Right forelimb (tissue), 1 donor: ENCODE results near the gene SDF4.

Experiments used
- DNase-seq: peaks from one replicate; pipeline ENCODE4 v3.0.0-alpha.2; 2018

Gene SDF4

DNA sequence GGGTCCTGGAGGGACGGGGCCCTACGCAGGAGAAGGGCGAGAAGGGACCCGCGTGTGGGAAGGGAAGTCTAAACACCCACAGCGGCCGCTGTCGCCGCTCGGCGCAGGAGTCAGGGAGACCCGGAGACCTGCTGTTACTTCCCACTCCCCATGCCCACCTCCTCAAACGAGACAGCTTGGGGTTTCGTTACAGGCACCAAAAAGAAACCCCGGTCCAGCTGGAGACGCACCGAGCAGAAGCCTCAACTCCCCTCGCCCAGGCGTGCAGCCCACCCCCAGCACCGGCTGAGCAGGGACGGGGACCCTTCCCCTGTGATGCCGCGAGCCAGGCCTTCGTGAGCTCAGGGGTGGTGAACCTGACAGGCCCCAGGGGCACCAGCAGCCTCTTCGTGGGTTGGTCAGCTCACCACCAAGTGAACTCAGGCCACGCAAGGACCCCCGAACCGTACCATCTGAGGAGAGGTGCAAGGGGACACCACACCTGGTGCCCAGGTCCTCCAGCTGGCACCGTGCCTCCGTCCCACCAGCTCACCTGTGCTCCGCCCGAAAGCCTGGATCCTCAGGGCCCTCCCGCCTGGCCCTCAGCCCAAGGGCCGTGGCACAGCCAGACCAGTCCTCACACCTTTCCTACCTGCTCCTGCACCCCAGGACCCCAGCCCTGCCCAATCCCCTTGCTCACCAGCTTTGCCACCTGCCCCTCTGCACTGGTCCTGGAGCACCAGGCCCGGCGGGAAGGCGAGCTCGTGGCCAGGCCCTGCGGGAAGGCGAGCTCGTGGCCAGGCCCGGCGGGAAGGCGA is 5.0 kb downstream of the SDF4 start:
- DNase-seq, result no peak

- no peak for DNase-seq
These were observed 5.9 kb downstream of the SDF4 start for GRCh38 chr1:1225913-1226312.

DNA sequence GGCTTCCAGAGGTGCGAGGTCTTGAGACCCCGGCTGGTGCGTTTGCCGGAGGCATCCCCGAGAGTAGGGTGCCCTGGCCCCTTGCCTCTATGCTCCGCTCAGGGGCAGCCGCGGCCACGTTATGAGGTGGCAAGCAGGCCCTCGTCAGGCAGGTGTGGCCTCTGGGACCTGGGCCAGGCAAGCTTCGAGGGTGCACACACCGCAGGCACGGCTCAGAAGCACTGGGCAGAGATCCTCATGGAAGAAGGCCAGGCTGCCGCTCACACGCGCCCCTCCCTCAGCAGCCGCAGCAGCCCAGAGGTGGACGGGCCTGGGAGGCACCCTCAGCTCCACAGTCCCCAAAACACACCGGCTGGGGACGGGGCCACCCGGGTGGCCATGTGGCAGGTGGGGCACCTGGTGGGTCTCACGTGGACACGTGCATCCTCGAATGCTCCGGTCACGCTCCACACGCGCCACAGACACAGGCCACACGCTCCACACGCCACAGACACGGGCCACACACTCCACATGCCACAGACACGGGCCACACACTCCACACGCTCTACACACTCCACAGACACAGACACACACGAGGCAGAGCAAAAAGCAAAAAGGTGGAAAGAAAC is 6.5 kb downstream of the SDF4 start:
- DNase-seq, result no peak

- DNase-seq, result no peak
These were observed 7.9 kb downstream of the SDF4 start for GRCh38 chr1:1223891-1224290.

DNA sequence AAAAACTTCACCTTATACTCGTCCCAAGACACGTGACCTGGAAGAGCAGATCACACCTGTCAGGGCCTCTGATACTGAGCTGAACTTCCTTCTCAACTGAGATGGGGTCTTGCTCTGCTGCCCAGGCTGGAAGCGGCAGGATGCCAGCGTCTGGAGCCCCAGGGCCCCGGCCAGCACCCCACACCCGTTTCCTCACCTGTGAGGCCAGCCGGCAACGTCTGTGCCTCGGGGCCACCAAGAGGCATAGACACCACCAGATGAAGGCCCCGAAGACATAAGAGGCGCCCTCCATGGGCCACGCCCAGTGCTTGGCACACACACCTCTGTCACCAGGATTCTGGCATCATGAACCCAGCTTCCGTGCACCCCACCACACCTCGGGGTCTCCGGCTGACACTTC is 8.5 kb downstream of the SDF4 start:
- DNase-seq, result no peak

DNA sequence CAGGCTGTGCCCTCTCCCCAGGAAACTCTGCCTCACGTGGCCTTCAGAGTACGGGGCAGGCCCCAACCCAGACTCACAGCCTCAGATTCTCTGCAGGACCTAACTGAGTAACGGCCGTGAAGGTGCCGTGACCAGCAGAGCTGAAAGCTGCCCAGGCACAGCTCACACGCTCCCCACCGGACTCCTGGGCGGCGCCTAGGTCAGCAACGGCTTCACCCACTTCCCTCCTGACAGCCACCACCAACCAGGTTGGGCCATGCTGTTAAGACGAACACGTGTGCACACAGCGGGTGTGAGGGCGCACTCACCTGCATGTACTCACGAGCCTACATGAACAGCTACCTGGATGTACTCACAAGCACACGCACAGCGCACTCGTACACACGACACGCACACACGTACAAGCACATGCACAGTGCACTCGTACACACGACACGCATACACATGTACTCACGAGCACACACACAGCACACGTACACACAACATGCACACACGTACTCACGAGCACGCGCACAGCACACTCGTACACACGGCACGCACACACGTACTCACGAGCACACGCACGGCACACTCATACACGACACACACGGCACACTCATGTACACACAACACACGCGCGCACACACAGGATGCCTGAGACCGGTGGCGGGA is 9.1 kb downstream of the SDF4 start:
- no peak for DNase-seq

- DNase-seq, result no peak
These were observed 9.8 kb downstream of the SDF4 start for GRCh38 chr1:1221887-1222574.

- no peak for DNase-seq
These were observed 11.6 kb downstream of the SDF4 start for GRCh38 chr1:1220197-1220596.

DNA sequence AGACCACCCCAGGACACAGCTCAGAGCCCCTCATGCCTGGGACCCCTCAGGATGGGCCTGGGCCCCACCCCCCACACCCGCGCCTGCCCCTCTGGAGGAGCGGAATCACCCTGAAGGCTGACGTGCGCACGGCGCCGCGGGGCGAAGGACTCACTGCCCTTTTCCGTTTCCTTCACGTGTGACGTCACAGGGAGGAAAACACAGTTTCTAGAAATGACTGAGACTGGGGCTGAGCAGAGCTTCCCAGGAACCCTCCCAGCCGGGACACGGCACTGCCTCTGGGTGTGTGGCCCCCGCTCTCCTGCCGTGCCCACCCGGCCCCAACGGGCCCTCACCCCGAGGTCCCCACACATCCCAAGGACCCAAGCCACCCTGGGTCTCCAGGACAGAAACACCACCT is 12.5 kb downstream of the SDF4 start:
- no peak for DNase-seq

DNA sequence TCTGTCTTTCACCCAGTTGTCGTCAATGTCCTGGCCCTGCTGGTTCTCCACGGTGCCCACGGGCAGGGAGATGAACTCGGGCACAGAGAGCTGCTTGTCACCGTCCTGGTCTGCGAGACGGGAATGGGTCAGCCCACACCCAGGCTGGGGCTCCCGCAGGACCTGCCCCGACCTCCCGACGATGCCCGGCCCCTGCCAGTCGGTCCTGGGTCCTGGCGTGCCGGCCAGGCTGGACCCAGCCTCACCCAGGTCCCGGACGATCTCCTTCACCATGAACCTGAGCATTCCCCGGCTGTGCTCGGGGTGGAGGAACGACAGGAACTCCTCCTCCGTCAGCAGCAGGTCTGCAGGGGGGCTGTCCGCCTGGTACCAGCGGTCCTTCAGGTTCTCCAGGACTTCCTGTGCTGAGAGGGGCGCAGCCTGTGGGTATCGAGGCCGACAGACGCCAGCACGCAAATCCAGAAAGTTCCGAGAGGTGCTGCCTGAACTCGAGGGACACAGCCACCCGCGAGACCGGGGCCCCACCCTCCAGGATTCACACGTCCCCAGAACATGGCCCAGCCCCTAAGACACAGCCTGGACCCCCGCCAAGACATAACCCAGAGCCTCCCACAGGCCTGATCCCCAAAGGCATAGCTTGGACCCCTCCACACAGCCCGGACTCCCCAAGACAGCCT is 13.1 kb downstream of the SDF4 start:
- DNase-seq, result no peak

DNA sequence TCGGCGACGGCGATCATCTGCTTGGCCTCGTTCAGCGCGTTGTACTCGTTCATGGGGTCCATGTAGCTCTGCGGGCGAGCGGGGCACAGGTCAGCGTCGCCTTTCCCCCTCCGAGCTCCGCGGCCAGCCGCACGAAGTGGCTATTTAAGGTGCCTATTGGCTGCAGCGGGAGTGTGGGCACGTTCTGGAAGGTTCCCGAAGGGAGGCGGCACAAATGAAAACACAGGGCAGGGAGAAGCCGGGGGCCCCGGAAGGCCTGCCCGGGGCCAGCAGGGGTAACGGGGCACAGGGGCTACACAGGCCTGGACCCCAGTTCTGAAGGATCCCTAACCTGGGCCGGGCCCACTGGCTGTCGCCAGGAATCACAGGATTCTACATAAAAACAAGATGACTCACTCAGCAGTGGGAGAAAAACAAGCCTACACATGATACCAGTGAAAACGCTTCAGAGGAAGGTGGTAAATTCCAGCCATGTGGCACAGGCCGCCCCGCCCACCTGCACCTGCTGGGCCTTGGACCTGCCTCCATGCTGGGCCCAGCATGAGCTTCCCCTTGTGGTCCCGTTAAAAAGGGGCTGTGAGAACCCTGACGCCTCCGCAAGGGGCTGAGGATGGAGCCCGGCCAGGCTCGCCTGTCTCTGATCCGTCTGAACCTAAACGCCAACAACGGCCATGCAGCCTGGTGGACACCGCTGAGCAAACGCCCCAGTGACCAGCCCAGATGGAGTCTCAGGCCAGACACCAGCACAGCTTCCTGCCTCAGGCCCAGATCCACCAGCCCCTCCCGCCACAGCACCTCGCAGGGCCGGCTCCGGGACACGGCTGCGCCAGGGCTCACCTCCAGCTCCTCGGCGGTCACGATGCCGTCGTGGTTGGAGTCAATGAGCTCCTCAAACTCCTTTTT is 13.9 kb downstream of the SDF4 start:
- no peak for DNase-seq

DNA sequence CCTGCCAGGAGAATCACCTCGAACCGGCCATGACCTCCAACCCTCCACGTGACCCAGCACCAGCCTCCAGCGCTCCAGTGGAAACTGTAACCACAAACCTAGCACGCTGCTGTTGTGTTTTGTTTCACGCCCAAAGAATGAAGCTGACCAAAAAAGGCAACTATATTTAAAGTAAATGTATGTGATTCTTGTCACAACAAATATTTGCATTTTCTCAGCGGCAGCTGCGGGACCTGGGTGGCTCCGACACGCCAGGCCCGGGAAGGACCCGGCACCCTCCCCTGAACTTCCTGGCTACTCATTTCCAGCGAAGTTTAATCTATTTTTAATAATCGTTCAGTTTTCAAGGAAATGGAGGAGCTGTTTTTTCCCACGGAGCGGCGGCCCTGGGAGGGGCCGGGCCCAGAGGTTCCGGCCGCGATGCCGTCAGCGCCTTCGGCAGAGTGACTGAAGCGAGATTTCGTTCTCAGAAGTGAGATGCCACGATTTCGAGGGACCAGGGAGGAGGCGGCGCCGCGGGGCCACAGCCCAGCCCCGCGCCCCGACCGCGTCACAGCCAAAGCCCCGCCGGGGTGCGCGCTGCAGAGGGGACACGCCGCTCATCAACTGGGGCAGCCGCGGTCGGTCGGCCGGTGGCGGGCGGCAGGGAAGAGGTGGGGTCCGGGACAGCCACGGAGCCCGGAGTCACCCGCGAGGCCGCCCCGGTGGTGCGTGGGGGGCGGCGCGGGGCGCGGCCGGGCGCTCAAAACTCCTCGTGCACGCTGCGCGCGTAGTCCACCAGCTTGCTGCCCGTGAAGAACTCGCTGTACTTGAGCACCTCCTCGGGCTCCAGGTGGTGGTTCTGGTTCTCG is 14.8 kb downstream of the SDF4 start:
- DNase-seq, result no peak

GRCh38 chr1:1215881-1216605 is 15.8 kb downstream of the SDF4 start:
- no peak for DNase-seq

DNA sequence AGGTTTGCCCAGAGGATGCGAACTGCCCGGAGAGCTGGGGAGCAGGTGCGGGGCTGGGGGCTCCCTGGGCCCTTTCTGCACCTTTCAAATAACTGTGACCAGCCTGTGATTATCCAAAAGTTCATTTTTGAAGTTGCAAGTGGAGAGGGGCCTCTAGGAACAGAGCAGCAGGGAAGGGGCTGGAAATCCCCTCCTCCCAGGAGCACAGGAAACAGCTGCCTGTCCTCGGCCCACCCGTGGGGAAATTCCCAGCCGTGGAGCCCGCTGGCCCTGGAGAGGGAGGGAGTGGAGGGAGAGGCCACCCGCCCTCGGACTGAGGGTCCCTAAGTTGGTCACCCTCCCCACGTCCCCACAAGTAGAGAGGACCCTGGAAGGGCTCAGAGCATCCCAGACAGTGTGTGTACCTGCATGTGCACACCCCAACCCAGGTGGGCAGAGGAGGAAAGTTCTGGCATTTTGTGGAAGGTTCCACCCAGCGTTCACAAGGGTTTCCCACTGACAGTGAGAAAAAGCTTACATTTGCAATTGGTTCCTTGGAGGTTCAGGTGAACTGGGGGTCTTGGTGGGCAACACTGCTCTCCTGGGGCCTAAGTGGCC is 16.6 kb downstream of the SDF4 start:
- DNase-seq, result no peak

DNA sequence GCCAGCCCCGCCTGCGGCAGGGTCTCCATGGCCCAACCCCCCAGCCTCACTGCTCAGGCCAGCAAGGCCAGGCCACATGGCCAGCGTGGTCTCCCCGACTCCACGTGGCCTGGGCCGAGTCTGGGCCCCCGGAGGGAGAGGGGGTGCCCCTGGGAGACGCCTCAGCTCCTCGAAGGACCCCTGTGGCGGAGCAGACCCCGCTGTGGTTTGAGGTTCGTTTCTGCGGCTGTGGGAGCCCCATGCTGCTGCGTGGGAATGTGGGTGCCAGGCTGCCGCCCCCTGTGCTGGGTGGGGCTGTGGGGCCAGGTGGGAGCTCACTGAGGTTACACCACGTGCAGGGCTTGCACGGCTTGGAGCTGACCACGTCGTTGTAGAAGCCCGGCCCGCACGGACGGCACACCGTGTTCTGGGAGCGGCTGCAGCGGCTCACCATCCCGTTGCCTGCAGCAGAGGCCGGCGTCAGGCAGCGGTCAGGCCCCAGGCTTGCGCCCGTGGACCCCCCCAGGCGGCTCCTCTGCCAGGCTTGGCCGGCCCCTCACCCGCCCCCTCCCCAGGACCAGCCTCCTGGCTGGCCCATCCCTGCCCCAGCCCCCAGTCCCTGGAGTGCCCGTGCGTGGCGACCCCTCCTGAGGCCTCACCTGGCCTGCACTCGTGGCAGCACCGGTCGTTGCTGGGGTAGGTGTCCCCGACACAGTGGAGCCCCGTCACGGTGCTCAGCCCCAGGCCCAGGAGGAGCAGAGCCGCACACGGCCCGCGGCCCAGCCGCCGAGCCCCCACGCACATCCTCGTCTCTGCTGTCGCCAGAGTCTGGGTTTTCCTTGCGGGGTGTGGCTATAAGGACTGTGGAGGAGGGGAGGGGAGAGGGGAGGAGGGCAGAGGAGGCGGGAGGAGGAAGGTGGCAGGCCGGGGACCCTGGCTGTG is 18.2 kb downstream of the SDF4 start, which contains the start of gene TNFRSF4:
Gene TNFRSF4, minus strand, starts transcription at position 809 of the 921 bp plus-strand sequence. Its CDS starts 26 bp downstream, at position 783.
- peak; percentile 46 for DNase-seq

GRCh38 chr1:1212780-1213344 is 18.9 kb downstream of the SDF4 start:
- peak; percentile 58 for DNase-seq

GRCh38 chr1:1211541-1212441 is 20.0 kb downstream of the SDF4 start:
- DNase-seq, result peak; percentile 36
